Uterus (tissue), 2 donors: Measurements from ENCODE around the gene TMEM131.

Source experiments
- CTCF ChIP-seq, 4 experiments: fragments of 200-600 bp in 2 of 4; fragments of 450-650 bp in 2 of 4; sonication (generic) in 2 of 4; IDR thresholded peaks; one replicate each; pipeline ENCODE4 v1.5.1; 2016 to 2019; ENCODE audit warnings: antibody characterized with exemption in 4 of 4, mild to moderate bottlenecking in 2 of 4, moderate library complexity in 1 of 4
- POLR2A ChIP-seq, 2 donors: fragments of 450-650 bp; IDR thresholded peaks; one replicate each; pipeline ENCODE4 v1.6.1; 2016; ENCODE audit warnings: antibody characterized with exemption in 2 of 2, mild to moderate bottlenecking in 1 of 2, moderate library complexity in 1 of 2

GRCh38 chr2:97737421-97738178 lies 258.1 kb downstream of the TMEM131 start:
- TF ChIP-seq CTCF (IDR thresholded peaks at IDR 0.05) (no peak), POLR2A (IDR thresholded peaks at IDR 0.05) (no peak)
